A549 (cell line): Measurements from ENCODE around the gene CHML. TPM values are rescaled to one million over a fixed set of nuclear protein-coding genes. Genes with fewer than 3 reads are reported as not detected.

ENCODE experiments used
- ATAC-seq, 2 experiments: fragments of 200-7000 bp in 1 of 2; fragments of >200 bp in 1 of 2; cut with Nextera tagmentation in 1 of 2; cut with Tn5 transposase in 1 of 2; 3 replicates each; pipeline versions ENCODE4 v1.8.0 to v1.9.1; 2018 to 2020; ENCODE audit warnings: mild to moderate bottlenecking in 1 of 2, moderate library complexity in 1 of 2
- CTCF ChIA-PET: fragments of 300-600 bp; sonication (Branson Sonifier 250); formaldehyde crosslinking; extraction: SDS; loops from one replicate; lab custom pipeline; 2021; ENCODE audit warnings: antibody characterized with exemption, inconsistent platforms; lab: Yijun Ruan, JAX
- POLR2A ChIA-PET: fragments of 350-600 bp; formaldehyde crosslinking; extraction: SDS; loops from one replicate; lab custom pipeline; 2021; ENCODE audit warnings: antibody characterized with exemption, inconsistent platforms; lab: Yijun Ruan, JAX
- DNase-seq, 2 experiments: peaks; one replicate each; pipeline versions ENCODE4 v3.0.0 to v3.0.0-alpha.2; 2011 to 2016; ENCODE audit warnings: low read depth in 1 of 2, low spot score in 1 of 2
- FAIRE-seq: peaks from 2 replicates; lab custom pipeline; 2011; peaks lifted over from hg19 to GRCh38; lab: Jason Lieb, UNC
- H3K27ac ChIP-seq, 2 experiments: fragments of >200 bp; sonication (Bioruptor Twin); formaldehyde crosslinking; 3 replicates each; pipeline ENCODE4 v1.5.1; 2016 to 2017
- H3K4me1 ChIP-seq: fragments of >200 bp; sonication (Bioruptor Twin); formaldehyde crosslinking; 3 replicates; pipeline ENCODE4 v1.6.1; 2016
- H3K4me2 ChIP-seq: fragments of >200 bp; sonication (Bioruptor Twin); formaldehyde crosslinking; 3 replicates; pipeline ENCODE4 v1.6.1; 2016
- H3K4me3 ChIP-seq: fragments of >200 bp; sonication (Bioruptor Twin); formaldehyde crosslinking; 3 replicates; pipeline ENCODE4 v1.5.1; 2016
- H3K9me3 ChIP-seq: fragments of >200 bp; sonication (Bioruptor Twin); formaldehyde crosslinking; 3 replicates; pipeline ENCODE4 v1.6.1; 2016
- CBX2 ChIP-seq: fragments of 200-600 bp; sonication (generic); IDR thresholded peaks from 2 replicates; pipeline ENCODE4 v1.6.1; 2016; ENCODE audit warnings: low read depth, mild to moderate bottlenecking, borderline replicate concordance
- CBX8 ChIP-seq: fragments of 200-600 bp; sonication (generic); IDR thresholded peaks from 2 replicates; pipeline ENCODE4 v1.6.1; 2016
- CHD2 ChIP-seq: fragments of 150-350 bp; IDR thresholded peaks from 2 replicates; pipeline ENCODE4 v1.6.1; 2014; ENCODE audit warnings: low read length; ENCODE audit not compliant: partially characterized antibody
- EHF ChIP-seq: fragments of 250-450 bp; sonication (Bioruptor Pico); IDR thresholded peaks from 2 replicates; pipeline ENCODE4 v1.5.0; 2020; ENCODE audit warnings: mild to moderate bottlenecking
- EP300 ChIP-seq, 2 experiments: fragments of >200 bp; sonication (Bioruptor Twin); formaldehyde crosslinking; IDR thresholded peaks; 2 replicates in 1 of 2; 3 replicates in 1 of 2; pipeline ENCODE4 v1.6.1; 2016 to 2017
- ESRRA ChIP-seq: fragments of 150-350 bp; IDR thresholded peaks from 2 replicates; pipeline ENCODE4 v1.6.1; 2014; ENCODE audit warnings: mild to moderate bottlenecking, low read length, borderline replicate concordance
- FOSB ChIP-seq: fragments of 250-450 bp; sonication (Bioruptor Pico); IDR thresholded peaks from 2 replicates; pipeline ENCODE4 v1.5.0; 2020; ENCODE audit warnings: mild to moderate bottlenecking, moderate library complexity
- GATA3 ChIP-seq: IDR thresholded peaks from 2 replicates; pipeline ENCODE4 v1.6.1; 2012; ENCODE audit warnings: borderline replicate concordance
- HDAC2 ChIP-seq: fragments of 200-600 bp; sonication (generic); IDR thresholded peaks from 2 replicates; pipeline ENCODE4 v1.6.1; 2016
- HEYL ChIP-seq: fragments of 250-450 bp; sonication (Bioruptor Pico); IDR thresholded peaks from 2 replicates; pipeline ENCODE4 v1.8.0; 2021; ENCODE audit warnings: mild to moderate bottlenecking, moderate library complexity
- HOXB13 ChIP-seq: fragments of 250-450 bp; sonication (Bioruptor Pico); IDR thresholded peaks from 2 replicates; pipeline ENCODE4 v1.5.0; 2020; ENCODE audit warnings: low read depth, mild to moderate bottlenecking, moderate library complexity
- JUN ChIP-seq, 2 experiments: fragments of >200 bp; sonication (Bioruptor Twin); formaldehyde crosslinking; IDR thresholded peaks; 2 replicates in 1 of 2; 3 replicates in 1 of 2; pipeline ENCODE4 v1.6.1; 2016 to 2017
- JUNB ChIP-seq: fragments of >200 bp; sonication (Bioruptor Twin); formaldehyde crosslinking; IDR thresholded peaks from 2 replicates; pipeline ENCODE4 v1.6.1; 2016
- KDM5A ChIP-seq: fragments of 200-600 bp; sonication (generic); IDR thresholded peaks from 2 replicates; pipeline ENCODE4 v1.6.1; 2016; ENCODE audit warnings: antibody characterized with exemption, mild to moderate bottlenecking
- MAZ ChIP-seq: fragments of 150-350 bp; IDR thresholded peaks from 2 replicates; pipeline ENCODE4 v1.6.1; 2014; ENCODE audit warnings: antibody characterized with exemption, low read depth, low read length, borderline replicate concordance
- NPAS2 ChIP-seq: fragments of 250-450 bp; sonication (Bioruptor Pico); IDR thresholded peaks from 2 replicates; pipeline ENCODE4 v1.8.0; 2022; ENCODE audit warnings: mild to moderate bottlenecking, moderate library complexity, borderline replicate concordance
- NR3C1 ChIP-seq: fragments of >200 bp; sonication (Bioruptor Twin); formaldehyde crosslinking; IDR thresholded peaks from 3 replicates; pipeline ENCODE4 v1.6.1; 2017
- POLR2A ChIP-seq: IDR thresholded peaks from 2 replicates; pipeline ENCODE4 v1.6.1; 2012; ENCODE audit warnings: mild to moderate bottlenecking, low read length
- RARB ChIP-seq: fragments of 250-450 bp; sonication (Bioruptor Pico); IDR thresholded peaks from 2 replicates; pipeline ENCODE4 v1.8.0; 2021; ENCODE audit warnings: mild to moderate bottlenecking, moderate library complexity
- RFX5 ChIP-seq: fragments of 450-650 bp; IDR thresholded peaks from 2 replicates; pipeline ENCODE4 v1.7.1; 2014; ENCODE audit warnings: antibody characterized with exemption, mild to moderate bottlenecking, moderate library complexity
- SREBF2 ChIP-seq: fragments of 450-650 bp; IDR thresholded peaks from 2 replicates; pipeline ENCODE4 v1.6.1; 2014; ENCODE audit warnings: mild to moderate bottlenecking, moderate library complexity
- ZSCAN20 ChIP-seq: fragments of 250-450 bp; sonication (Bioruptor Pico); IDR thresholded peaks from 2 replicates; pipeline ENCODE4 v1.8.0; 2022; ENCODE audit warnings: mild to moderate bottlenecking, moderate library complexity
- WGBS: methylation state at CpG from one replicate; pipeline ENCODE4 v1.1.6; 2017; ENCODE audit errors: missing lambda C conversion rate; 5-methylcytosine and 5-hydroxymethylcytosine counted together
- polyA plus RNA-seq, 4 experiments: library from polyadenylated mRNA; depleted of rRNA in 3 of 4; stranded (reverse); fragments of >200 nt; fragmentation: RNase III in 1 of 4; extraction: RNeasy Plus Mini Kit Qiagen cat#74134 plus additional on column Dnase treatment in 1 of 4; gene quantifications; 2 replicates in 3 of 4; 3 replicates in 1 of 4; pipeline ENCODE4 v1.2.3, GENCODE V29; 2011 to 2017
- TF ChIP-seq, protein P1 (sequence below): fragments of >200 bp; sonication (Bioruptor Twin); formaldehyde crosslinking; IDR thresholded peaks from 3 replicates; pipeline ENCODE4 v1.6.1; 2016
- TF ChIP-seq, protein P2 (sequence below): IDR thresholded peaks from 2 replicates; pipeline ENCODE4 v1.6.1; 2012
- TF ChIP-seq, protein P3 (sequence below): fragments of 150-350 bp; IDR thresholded peaks from 2 replicates; pipeline ENCODE4 v1.6.1; 2014; ENCODE audit warnings: low read depth, mild to moderate bottlenecking, low read length
- TF ChIP-seq, protein P4 (sequence below): fragments of 250-450 bp; sonication (Bioruptor Pico); IDR thresholded peaks from 2 replicates; pipeline ENCODE4 v1.5.0; 2020; ENCODE audit warnings: low read depth, mild to moderate bottlenecking, moderate library complexity
- TF ChIP-seq, protein P5 (sequence below): fragments of >200 bp; sonication (Bioruptor Twin); formaldehyde crosslinking; IDR thresholded peaks from 2 replicates; pipeline ENCODE4 v1.6.1; 2016

The CHML gene
- polyA plus RNA-seq, 2 of the 4 experiments (the other 2 are of a cell fraction), result 8.8 to 15.2 TPM

DNA sequence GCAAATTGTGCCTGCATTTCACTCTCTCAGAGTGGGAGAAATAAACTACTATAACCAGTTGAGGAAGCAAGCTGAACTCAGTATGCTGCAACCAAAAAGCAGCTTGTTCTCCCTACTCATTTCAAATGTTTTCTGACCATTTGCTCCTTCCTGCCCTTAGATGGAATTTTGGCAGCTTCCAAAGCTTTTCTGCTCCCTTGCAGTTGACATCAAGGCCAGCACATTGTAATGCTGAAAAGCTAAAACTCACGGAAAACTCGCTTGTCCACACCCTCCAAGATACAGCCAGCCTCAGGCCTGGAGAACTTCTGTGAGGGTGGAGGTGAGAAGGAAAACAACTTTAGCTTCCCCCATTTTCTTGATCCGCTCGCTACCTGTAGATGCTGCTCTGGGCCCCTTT, 5.0 kb upstream of the CHML start:
- peaks cover 22% of the 10 kb centered on the region for H3K4me1 ChIP-seq
- TF ChIP-seq FOSB, result no peak
- TF ChIP-seq GATA3, result no peak
- no peak for TF ChIP-seq SREBF2
- no peak for TF ChIP-seq CBX2
- TF ChIP-seq JUNB, result no peak
- TF ChIP-seq, protein P1, sequence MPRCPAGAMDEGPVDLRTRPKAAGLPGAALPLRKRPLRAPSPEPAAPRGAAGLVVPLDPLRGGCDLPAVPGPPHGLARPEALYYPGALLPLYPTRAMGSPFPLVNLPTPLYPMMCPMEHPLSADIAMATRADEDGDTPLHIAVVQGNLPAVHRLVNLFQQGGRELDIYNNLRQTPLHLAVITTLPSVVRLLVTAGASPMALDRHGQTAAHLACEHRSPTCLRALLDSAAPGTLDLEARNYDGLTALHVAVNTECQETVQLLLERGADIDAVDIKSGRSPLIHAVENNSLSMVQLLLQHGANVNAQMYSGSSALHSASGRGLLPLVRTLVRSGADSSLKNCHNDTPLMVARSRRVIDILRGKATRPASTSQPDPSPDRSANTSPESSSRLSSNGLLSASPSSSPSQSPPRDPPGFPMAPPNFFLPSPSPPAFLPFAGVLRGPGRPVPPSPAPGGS, result no peak
- TF ChIP-seq, protein P2, sequence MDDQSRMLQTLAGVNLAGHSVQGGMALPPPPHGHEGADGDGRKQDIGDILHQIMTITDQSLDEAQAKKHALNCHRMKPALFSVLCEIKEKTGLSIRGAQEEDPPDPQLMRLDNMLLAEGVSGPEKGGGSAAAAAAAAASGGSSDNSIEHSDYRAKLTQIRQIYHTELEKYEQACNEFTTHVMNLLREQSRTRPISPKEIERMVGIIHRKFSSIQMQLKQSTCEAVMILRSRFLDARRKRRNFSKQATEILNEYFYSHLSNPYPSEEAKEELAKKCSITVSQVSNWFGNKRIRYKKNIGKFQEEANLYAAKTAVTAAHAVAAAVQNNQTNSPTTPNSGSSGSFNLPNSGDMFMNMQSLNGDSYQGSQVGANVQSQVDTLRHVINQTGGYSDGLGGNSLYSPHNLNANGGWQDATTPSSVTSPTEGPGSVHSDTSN, result no peak
- no peak for TF ChIP-seq POLR2A
- TF ChIP-seq HDAC2, result no peak
- TF ChIP-seq, protein P3, sequence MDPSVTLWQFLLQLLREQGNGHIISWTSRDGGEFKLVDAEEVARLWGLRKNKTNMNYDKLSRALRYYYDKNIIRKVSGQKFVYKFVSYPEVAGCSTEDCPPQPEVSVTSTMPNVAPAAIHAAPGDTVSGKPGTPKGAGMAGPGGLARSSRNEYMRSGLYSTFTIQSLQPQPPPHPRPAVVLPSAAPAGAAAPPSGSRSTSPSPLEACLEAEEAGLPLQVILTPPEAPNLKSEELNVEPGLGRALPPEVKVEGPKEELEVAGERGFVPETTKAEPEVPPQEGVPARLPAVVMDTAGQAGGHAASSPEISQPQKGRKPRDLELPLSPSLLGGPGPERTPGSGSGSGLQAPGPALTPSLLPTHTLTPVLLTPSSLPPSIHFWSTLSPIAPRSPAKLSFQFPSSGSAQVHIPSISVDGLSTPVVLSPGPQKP, result no peak
- no peak for TF ChIP-seq NPAS2 (CRISPR knock-in tag)
- no peak for TF ChIP-seq KDM5A
- TF ChIP-seq CBX8, result no peak
- TF ChIP-seq CHD2, result no peak
- TF ChIP-seq, all 56 proteins: peak for 0
- H3K4me2 ChIP-seq, result no peak overlapping the region
- CTCF ChIA-PET, result interaction anchor here (1.2 kb wide), 1 partner anchor 18 kb away, joined by 4 read pairs; no protein-coding TSS in a partner anchor
- no peak for DNase-seq
- no peak for FAIRE-seq
- no peaks in the 10 kb centered on the region; the same call in 1 of the 3 replicates for H3K9me3 ChIP-seq
- H3K4me3 ChIP-seq, result no peak overlapping the region
- 89% methylated on average over 4 of the region's 4 CpGs for WGBS
- no peak for ATAC-seq
- POLR2A ChIA-PET, result no interaction called here
- H3K27ac ChIP-seq, result no peak overlapping the region

DNA sequence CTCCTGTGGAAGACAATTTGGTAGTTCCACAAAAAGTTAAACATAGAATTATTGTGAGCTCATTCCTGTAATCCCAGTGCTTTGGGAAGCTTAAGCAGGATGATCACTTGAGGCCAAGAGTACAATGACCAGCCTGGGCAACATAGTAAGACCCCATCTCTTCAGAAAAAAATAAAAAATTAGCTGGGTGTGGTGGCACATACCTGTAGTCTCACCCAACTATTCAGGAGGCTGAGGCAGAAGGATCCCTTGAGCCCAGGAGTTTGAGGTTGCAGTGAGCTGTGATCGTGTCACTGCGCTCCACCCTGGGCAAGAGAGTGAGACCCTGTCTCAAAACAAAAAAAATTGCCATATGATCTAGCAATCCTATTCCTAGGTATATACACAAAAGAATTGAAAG, 4.1 kb upstream of the CHML start:
- peaks cover 22% of the 10 kb centered on the region for H3K4me1 ChIP-seq
- ATAC-seq (no peak), FAIRE-seq (no peak), DNase-seq (no peak)
- 86% methylated on average over 2 of the region's 2 CpGs for WGBS
- H3K27ac ChIP-seq, result peak overlapping the region; percentile 5 to 30; a peak in 3 of 6 replicates
- no peak for TF ChIP-seq RFX5
- no peak for TF ChIP-seq EHF (CRISPR knock-in tag)
- TF ChIP-seq JUN (IDR thresholded peaks at IDR 0.05), result no peak
- TF ChIP-seq, protein P4, sequence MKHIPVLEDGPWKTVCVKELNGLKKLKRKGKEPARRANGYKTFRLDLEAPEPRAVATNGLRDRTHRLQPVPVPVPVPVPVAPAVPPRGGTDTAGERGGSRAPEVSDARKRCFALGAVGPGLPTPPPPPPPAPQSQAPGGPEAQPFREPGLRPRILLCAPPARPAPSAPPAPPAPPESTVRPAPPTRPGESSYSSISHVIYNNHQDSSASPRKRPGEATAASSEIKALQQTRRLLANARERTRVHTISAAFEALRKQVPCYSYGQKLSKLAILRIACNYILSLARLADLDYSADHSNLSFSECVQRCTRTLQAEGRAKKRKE (CRISPR knock-in tag), result no peak
- no peak for TF ChIP-seq CBX8
- no peak for TF ChIP-seq NR3C1
- TF ChIP-seq HOXB13 (CRISPR knock-in tag), result no peak
- TF ChIP-seq ZSCAN20 (CRISPR knock-in tag), result no peak
- TF ChIP-seq ESRRA, result no peak
- no peak for TF ChIP-seq RARB (CRISPR knock-in tag)
- no peak overlapping the region for H3K4me3 ChIP-seq
- no peaks in the 10 kb centered on the region; the same call in 1 of the 3 replicates for H3K9me3 ChIP-seq
- H3K4me2 ChIP-seq, result no peak overlapping the region
- CTCF ChIA-PET, result no interaction called here
- POLR2A ChIA-PET, result no interaction called here

DNA sequence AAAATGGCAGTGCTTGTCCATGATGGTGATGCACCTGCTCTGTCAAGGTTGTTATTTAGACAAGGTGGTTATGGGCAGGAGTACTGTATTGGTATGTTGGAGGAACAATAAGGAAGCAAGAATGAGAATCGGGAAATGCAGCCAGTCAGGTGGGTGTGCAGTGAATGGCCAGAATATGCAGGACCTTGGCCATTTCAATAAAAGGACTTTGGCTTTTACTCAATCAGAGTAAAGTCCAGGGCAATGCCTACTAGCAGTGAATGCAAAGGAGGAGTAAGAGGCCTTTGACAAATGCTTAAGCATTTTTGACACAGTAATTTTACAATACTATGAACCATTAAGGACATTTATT, 2.4 kb upstream of the CHML start:
- peak overlapping the region; percentile 89 to 98 for H3K27ac ChIP-seq
- ATAC-seq (no peak), FAIRE-seq (no peak), DNase-seq (no peak)
- H3K4me2 ChIP-seq, result peak overlapping the region; percentile 75
- ChIA-PET CTCF (interaction anchor here (0.6 to 1.0 kb wide), 3 partner anchors 10 to 192 kb away, joined by 3 read pairs; no protein-coding TSS in a partner anchor), POLR2A (no interaction called here)
- TF ChIP-seq, protein P5, sequence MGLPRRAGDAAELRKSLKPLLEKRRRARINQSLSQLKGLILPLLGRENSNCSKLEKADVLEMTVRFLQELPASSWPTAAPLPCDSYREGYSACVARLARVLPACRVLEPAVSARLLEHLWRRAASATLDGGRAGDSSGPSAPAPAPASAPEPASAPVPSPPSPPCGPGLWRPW, result no peak
- TF ChIP-seq MAZ (no peak), EP300 (IDR thresholded peaks at IDR 0.05) (no peak), HEYL (no peak), GATA3 (no peak)
- 61% methylated on average over 1 of the region's 1 CpG for WGBS
- H3K9me3 ChIP-seq, result no peaks in the 10 kb centered on the region; the same call in 1 of the 3 replicates
- H3K4me3 ChIP-seq, result no peak overlapping the region; the same call in 2 of the 3 replicates
- peaks cover 26% of the 10 kb centered on the region for H3K4me1 ChIP-seq
